CD4-positive, CD25-positive, alpha-beta regulatory T cell (primary cell): ENCODE data around the gene PPP1R2B. TPM values are rescaled to one million over a fixed set of nuclear protein-coding genes. Genes with fewer than 3 reads are reported as not detected.

ENCODE experiments used
- ATAC-seq, 2 donors: fragments of 150-1000 bp; cut with Tn5 transposase; one replicate each; pipeline ENCODE4 v1.10.0; 2021; ENCODE audit warnings: low read depth in 2 of 2, moderate number of reproducible peaks in 2 of 2, moderate library complexity in 1 of 2
- DNase-seq, 3 donors: peaks; one replicate each; pipeline versions ENCODE4 v3.0.0 to v3.0.0-alpha.2; 2012 to 2022; ENCODE audit warnings: mixed read lengths in 1 of 3
- H3K27ac ChIP-seq: one replicate; pipeline ENCODE4 v1.7.0; 2013; ENCODE audit warnings: mild to moderate bottlenecking, low read length; ENCODE audit not compliant: insufficient read depth, poor library complexity, severe bottlenecking
- H3K27me3 ChIP-seq: one replicate; pipeline ENCODE4 v1.7.0; 2013; ENCODE audit warnings: low read length; ENCODE audit not compliant: control insufficient read depth, insufficient read depth
- H3K36me3 ChIP-seq: one replicate; pipeline ENCODE4 v1.7.0; 2013; ENCODE audit warnings: mild to moderate bottlenecking, low read length, moderate library complexity; ENCODE audit not compliant: control insufficient read depth, insufficient read depth
- H3K4me1 ChIP-seq: 2 replicates; pipeline ENCODE4 v1.7.0; 2013; ENCODE audit warnings: mild to moderate bottlenecking, low read length; ENCODE audit not compliant: insufficient read depth, control insufficient read depth, poor library complexity, severe bottlenecking
- H3K4me3 ChIP-seq: one replicate; pipeline ENCODE4 v1.7.0; 2013; ENCODE audit warnings: low read depth, mild to moderate bottlenecking, low read length, moderate library complexity
- H3K9me3 ChIP-seq, 2 experiments: 1 replicate in 1 of 2; 2 replicates in 1 of 2; pipeline ENCODE4 v1.7.0; 2013; ENCODE audit warnings: low read length in 2 of 2, mild to moderate bottlenecking in 1 of 2, moderate library complexity in 1 of 2; ENCODE audit not compliant: control insufficient read depth in 2 of 2
- H3K27ac Mint-ChIP-seq, 3 donors: one replicate each; pipeline ENCODE4 v1.8.0; 2020 to 2022; ENCODE audit warnings: mild to moderate bottlenecking in 3 of 3, mixed read lengths in 3 of 3, moderate library complexity in 2 of 3
- H3K27me3 Mint-ChIP-seq: one replicate; pipeline ENCODE4 v1.8.0; 2022; ENCODE audit warnings: mild to moderate bottlenecking, mixed read lengths
- H3K36me3 Mint-ChIP-seq: one replicate; pipeline ENCODE4 v1.8.0; 2020; ENCODE audit warnings: mixed read lengths
- H3K4me1 Mint-ChIP-seq, 4 donors: one replicate each; pipeline ENCODE4 v1.8.0; 2020 to 2022; ENCODE audit warnings: mixed read lengths in 4 of 4, mild to moderate bottlenecking in 1 of 4
- H3K4me3 Mint-ChIP-seq, 4 donors: one replicate each; pipeline ENCODE4 v1.8.0; 2020 to 2022; ENCODE audit warnings: mild to moderate bottlenecking in 4 of 4, mixed read lengths in 4 of 4, moderate library complexity in 3 of 4
- H3K9me3 Mint-ChIP-seq, 7 donors: one replicate each; pipeline ENCODE4 v1.8.0; 2020 to 2022; ENCODE audit warnings: mixed read lengths in 7 of 7, mild to moderate bottlenecking in 3 of 7, moderate library complexity in 2 of 7
- polyA plus RNA-seq, 4 donors: library from polyadenylated mRNA; unstranded; fragments of 300-500 nt; fragmentation: Illumina TruSeq; gene quantifications; one replicate each; pipeline ENCODE4 v1.2.3, GENCODE V29; 2021
- total RNA-seq: library from RNA; stranded (reverse); gene quantifications from one replicate; pipeline ENCODE4 v1.2.3, GENCODE V29; 2022

The PPP1R2B gene
- total and polyA plus RNA-seq, 5 donors from 2014 or later: 0.10 to 1.0 (median 0.17) TPM

DNA sequence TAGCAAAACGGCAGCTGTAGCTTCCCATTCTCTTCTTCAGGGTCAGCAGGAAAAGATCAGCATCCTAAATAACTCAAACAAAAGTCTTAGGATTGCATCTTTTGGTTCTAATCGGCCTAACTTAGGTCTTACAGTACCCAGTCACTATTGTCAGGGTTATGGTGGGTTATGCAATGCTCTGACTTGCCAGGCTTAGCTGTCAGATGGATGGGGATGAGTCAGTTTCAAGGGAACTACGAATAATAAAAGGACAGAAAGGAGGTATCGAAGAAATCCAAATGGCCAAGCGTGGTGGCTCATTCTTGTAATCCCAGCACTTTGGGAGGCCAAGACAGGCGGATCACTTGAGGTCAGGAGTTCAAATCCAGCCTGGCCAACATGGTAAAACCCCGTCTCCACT lies 46.5 kb downstream of the PPP1R2B start:
- H3K27me3 Mint-ChIP-seq: no peaks in the 10 kb centered on the region
- H3K9me3 Mint-ChIP-seq: peaks cover 0 to 6% (median 0%) of the 10 kb centered on the region in 7 donors
- Histone ChIP-seq H3K27me3 (no peaks in the 10 kb centered on the region), H3K4me3 (no peak overlapping the region), H3K4me1 (peaks cover 11% of the 10 kb centered on the region), H3K27ac (no peak overlapping the region), H3K36me3 (no peaks in the 10 kb centered on the region), H3K9me3 (no peaks in the 10 kb centered on the region)
- H3K4me3 Mint-ChIP-seq: no peak overlapping the region
- H3K36me3 Mint-ChIP-seq: peaks cover 4% of the 10 kb centered on the region
- H3K27ac Mint-ChIP-seq: no peak overlapping the region
- peaks cover 11 to 32% (median 28%) of the 10 kb centered on the region in 4 donors for H3K4me1 Mint-ChIP-seq
- DNase-seq: no peak
- no peak for ATAC-seq

Other genes with a start within 250 kb of the PPP1R2B start
- 5.1 TPM for gene TIMD4, start 112.9 kb downstream of the PPP1R2B start, total RNA-seq
- gene TIMD4, start 112.9 kb downstream of the PPP1R2B start, polyA plus RNA-seq: 1 to 10 TPM in 3 of 4 donors, under 1 TPM in 1; 0.83 to 4.6 (median 3.2) TPM
- 7.9 TPM for gene HAVCR1, start 208.8 kb downstream of the PPP1R2B start, total RNA-seq
- 1 to 10 TPM; 1.7 to 8.2 (median 3.7) TPM for gene HAVCR1, start 208.8 kb downstream of the PPP1R2B start, polyA plus RNA-seq